ENCODE measurements around the gene CHGA.

The CHGA gene

DNA sequence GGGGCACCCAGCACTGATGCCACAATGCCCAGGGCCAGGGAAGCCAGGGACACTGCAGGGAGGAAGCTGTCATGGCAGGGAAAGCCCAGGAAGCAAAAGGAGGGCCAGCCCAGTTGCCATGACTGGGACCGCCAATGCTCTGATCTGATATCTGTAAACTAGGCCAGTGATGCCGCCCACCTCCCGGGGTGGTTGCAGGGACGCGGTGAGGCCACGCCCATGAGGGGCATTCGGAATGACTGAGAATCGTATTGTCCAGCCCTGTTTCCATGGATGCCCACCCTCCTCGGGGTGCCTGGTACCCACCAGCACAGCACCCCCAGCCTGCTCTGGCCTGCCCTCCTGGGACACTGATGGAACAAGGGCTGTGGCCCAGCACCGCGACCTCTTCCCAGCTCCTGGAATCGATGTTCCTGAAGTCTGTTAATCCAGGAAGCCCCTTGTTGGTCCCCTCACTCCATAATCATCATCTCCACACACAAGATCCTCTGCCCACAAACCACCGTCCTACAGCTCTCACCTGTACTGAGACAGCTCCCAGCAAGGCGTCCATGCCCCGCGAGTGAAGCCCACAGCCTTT is 48.7 kb downstream of the CHGA start:
- no peak for DNase-seq (ENCODE audit: low read depth)
- H3K4me3 ChIP-seq (ENCODE audit: low read depth, low read length): no peak overlapping the region

DNA sequence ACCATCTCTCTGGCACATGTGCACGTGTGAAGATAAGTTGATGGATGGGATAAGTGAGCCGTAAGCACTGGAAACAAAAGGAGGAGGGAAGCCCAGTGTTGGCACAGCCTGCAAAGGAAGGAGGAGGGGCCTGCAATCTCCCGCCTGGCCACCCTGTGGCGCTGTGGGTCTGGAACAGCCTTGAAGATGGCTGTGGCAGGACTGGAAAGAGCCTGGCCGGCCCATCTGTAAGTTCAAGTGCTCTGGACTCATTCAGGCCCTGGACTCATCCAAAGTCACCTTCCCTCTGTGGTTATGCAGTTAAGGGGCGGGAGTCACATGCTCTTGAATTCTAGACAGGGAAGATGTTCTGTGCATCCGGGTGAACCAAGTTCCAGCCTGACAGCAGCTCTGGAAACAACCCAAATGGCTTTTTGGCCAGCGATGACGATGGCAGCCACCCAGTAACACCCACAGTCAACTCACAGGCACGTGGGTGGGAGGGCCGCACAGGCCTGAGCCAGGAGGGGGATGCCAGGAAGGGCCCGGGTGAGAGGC is 50.4 kb downstream of the CHGA start:
- DNase-seq (ENCODE audit: low read depth): no peak
- H3K4me3 ChIP-seq (ENCODE audit: low read depth, low read length): no peak overlapping the region

DNA sequence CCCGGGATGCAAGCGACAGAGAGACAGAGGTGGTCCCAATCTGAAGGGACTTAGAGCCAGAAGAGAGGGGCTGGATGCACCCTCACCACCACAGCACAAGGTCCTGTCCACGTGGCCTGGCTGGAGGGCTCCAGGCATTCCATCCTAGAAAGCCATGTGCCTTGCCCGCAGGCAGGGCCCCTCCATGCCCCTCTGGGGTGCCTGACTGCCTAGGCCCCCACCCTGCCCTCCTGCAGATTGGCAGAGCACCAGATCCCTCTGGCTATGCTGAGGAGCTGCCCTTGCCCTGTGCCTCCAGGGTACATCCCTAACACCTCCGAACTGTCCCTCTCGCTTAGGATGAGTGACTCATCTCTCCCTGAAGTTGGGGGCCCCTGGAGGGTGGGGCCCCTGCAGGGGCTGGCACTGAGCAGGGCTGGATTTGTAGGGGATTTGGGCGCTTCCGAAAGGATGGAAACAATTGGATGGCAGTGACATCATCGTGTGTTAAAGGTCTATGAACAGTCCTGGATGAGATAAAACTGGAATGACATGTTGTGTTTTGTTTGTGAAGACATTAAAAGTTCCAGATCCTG is 50.9 kb downstream of the CHGA start:
- DNase-seq (ENCODE audit: low read depth): no peak
- no peak overlapping the region for H3K4me3 ChIP-seq (ENCODE audit: low read depth, low read length)

DNA sequence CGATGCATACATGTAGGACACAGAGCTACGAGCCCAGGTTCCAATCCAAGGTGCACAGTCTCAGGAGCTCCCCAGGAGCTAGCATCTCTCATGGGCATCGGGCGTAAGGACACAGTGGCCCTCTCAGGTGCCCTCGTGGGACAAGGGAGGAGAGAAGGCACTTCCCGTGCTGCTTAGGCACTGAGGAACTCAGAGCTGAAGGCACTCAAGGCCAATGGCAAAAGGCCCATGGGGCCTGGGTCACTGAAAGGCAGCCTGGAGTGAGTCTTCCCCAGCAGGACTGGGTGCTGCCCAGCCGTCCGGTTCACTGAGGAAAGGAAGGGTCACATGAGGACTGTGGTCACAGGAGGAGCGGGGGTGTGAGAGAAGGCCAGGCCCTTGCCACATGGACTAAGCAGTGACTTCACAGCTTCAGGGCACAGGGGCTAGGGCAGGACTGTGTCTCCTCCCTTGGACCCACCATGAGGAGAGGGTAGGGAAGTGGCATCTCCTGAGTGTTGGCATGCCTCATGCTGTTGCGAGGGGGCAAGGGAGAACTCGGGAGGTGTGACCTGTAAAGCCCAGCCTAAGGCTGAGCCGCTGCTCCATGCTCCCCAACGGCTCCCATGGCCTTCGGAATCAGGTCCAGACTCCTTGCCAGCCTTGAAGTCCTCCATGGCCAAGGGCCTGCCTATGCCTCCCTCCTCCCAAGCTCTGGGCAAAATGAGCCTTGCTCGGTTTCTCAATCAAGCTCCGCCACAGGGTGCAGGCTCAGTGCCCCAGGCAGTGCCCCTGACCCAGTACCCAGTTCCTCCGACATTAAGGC is 51.8 kb downstream of the CHGA start:
- H3K4me3 ChIP-seq (ENCODE audit: low read depth, low read length): no peak overlapping the region
- DNase-seq (ENCODE audit: low read depth): no peak

DNA sequence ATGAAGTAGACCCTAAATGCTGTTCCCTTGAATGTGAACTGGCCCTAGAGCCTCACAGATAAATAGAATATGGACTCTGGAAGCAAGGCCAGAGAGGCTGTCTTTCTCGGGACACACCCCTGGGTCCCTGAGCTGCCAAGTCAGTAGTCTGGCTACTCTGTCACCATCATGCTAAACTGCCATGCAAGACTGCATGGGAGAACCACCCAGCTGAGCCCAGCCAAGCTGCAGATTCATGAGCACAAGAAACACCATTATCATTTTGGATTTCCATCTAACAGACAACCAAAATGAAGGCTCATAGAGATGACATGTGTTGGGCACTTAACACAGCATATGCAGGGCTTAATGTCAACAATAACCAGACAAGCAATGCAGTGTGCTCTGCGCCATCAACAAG is 53.3 kb downstream of the CHGA start:
- H3K4me3 ChIP-seq (ENCODE audit: low read depth, low read length): no peak overlapping the region
- no peak for DNase-seq (ENCODE audit: low read depth)

DNA sequence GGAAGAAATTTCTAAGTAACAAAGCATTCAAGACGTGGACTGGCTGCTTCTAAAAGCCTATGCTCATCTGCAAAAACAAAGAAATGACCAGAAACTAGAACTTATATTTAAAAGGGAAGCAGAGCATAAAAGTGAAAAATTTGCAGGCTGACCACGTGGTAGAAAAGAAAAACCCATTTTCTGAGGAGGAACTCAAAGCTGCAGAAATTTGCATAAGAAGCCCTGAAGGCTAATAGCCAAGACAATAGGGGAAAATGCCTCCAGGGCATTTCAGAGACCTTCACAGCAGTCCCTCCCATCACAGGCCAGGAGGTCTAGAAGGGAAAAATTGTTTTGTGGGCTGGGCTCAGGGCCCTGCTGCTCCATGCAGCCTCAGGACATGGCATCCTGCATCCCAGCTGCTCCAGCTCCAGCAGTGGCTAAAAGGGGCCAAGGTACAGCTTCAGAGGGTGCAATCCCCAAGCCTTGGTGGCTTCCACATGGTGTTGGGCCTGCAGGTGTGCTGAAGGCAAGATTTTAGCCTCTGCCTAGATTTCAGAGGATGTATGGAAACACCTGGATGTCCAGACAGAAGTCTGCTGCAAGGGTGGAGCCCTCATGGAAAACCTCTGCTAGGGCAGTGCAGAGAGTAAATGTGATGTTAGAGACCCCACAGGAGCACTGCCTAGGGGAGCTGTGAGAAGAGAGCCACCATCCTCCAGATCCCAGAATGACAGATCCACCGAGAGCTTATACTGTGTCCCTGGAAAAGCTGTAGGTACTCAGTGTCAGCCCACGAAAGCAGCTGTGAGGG is 55.5 kb downstream of the CHGA start:
- no peak for DNase-seq (ENCODE audit: low read depth)
- no peak overlapping the region for H3K4me3 ChIP-seq (ENCODE audit: low read depth, low read length)

DNA sequence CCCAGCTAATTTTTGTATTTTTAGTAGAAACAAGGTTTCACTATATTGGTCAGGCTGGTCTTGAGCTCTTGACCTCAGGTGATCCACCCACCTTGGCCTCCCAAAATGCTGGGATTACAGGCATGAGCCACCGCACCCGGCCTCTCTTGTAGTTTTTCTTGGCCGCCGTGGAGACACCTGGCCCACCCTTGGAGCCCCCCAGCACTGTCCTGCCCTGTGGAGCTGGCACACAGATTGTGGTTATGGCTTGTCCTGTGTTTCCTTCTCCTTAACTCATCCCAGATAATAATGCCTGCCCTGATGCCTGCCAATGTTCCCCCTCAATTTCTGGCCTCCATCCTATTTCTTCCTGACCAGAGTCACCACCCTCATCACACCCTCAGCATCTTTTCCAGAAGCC is 57.9 kb downstream of the CHGA start:
- no peak for DNase-seq (ENCODE audit: low read depth)
- H3K4me3 ChIP-seq (ENCODE audit: low read depth, low read length): no peak overlapping the region

DNA sequence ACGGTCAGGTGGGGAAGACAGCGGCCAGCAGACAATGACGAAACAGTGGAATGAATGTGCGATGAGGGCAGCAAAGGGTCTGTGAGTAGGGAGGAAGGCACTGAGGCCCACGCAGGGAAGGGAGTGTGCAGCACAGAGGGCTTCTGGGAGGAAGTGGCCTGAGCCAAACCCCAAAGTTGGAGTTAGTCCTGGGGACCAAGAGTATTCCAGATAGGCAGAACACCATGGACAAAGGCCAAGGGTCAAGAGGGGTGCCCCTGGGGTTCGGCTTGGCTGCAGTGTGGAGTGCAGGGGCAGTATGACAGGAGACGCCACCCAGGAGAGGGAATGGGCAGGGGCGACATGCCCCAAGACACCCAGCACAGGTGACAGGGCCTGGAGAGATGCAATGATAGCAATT is 58.8 kb downstream of the CHGA start:
- DNase-seq (ENCODE audit: low read depth): no peak
- H3K4me3 ChIP-seq (ENCODE audit: low read depth, low read length): no peak overlapping the region

DNA sequence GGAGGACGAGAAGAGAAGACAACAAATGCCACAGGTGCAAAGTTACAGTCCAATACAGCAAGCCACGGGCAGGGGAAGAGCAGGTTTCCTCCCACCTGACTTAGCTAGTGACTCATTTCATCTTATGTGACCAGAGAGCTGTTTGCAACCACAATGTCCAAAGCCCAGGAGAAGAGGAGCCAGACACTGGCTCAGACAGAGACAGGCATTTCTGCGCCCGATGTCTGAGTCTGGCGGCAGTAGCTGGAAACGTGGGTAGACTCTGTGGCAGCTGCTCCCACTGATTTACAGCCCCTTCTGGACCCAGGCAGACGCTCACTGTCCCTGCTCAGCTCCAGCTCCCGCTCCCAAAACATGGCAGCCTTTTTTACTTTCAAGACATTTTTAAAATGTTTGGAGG is 60.0 kb downstream of the CHGA start:
- DNase-seq (ENCODE audit: low read depth): peak; percentile 25
- no peak overlapping the region for H3K4me3 ChIP-seq (ENCODE audit: low read depth, low read length)

DNA sequence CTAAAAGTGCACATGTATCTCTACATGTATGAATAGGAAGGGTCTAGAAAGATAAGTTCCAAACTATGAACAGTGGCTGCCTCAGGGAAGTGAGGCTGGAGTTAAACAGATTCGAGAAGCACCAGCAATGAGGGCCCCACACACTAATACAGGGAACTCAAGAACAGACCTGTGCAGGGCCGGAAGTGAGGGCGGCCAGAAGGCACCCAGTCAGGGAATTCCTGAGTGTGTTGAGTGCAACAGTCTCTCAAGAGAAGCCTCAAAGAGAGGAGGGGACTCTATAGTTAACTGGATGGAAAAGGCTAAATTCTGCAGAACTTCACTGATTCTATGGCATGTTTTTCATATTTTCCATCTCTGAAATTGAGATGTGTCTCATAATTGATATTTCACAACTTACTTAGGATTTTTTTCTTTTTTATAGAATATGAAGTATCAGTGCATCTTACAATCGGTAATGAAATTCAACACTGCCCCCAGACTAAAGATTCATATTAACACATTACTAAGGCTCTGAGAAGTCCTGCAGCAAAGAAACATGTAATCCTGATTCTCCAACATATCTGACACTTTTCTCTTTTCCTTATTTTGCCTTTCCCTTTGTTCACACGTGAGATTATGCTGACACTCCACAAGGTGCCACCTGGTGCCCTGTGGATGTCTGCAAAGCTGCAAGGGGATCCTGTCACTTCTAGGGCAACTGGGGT is 61.3 kb downstream of the CHGA start:
- H3K4me3 ChIP-seq (ENCODE audit: low read depth, low read length): no peak overlapping the region
- DNase-seq (ENCODE audit: low read depth): no peak
